Activated naive CD4-positive, alpha-beta T cell treated with anti-CD3 and anti-CD28 coated beads for 36 hours (primary cell): ENCODE measurements around the gene DUSP5. TPM values are rescaled to one million over a fixed set of nuclear protein-coding genes. Genes with fewer than 3 reads are reported as not detected.

ENCODE experiments used
- CTCF ChIA-PET: fragments of 350-600 bp; sonication (Branson Sonifier 250); formaldehyde crosslinking; loops from one replicate; lab custom pipeline; 2021; ENCODE audit warnings: antibody characterized with exemption; lab: Charles Lee
- DNase-seq: peaks from one replicate; pipeline ENCODE4 v3.0.0-alpha.2; 2020
- H3K27ac Mint-ChIP-seq: one replicate; pipeline ENCODE4 v1.8.0; 2021; ENCODE audit warnings: mild to moderate bottlenecking, mixed read lengths
- H3K27me3 Mint-ChIP-seq: one replicate; pipeline ENCODE4 v1.8.0; 2021; ENCODE audit warnings: low read depth, mixed read lengths
- H3K36me3 Mint-ChIP-seq: one replicate; pipeline ENCODE4 v1.8.0; 2021; ENCODE audit warnings: low read depth, mixed read lengths
- H3K4me1 Mint-ChIP-seq: one replicate; pipeline ENCODE4 v1.8.0; 2021; ENCODE audit warnings: low read depth, mixed read lengths
- H3K4me3 Mint-ChIP-seq: one replicate; pipeline ENCODE4 v1.8.0; 2021; ENCODE audit warnings: mild to moderate bottlenecking, moderate library complexity, mixed read lengths
- H3K9me3 Mint-ChIP-seq: one replicate; pipeline ENCODE4 v1.8.0; 2021; ENCODE audit warnings: mixed read lengths
- intact Hi-C: fragments of 100-400 bp; cut with micrococcal nuclease; formaldehyde crosslinking; loops from one replicate; pipeline ENCODE4 v1.15.1; 2023
- total RNA-seq, 2 experiments: library from RNA; stranded (reverse); gene quantifications; one replicate each; pipeline ENCODE4 v1.2.3, GENCODE V29; 2021

DUSP5 gene
- total RNA-seq = 10 to 100 TPM; 51.0 to 53.5 TPM

- H3K4me1 Mint-ChIP-seq = peaks cover 43% of the 10 kb centered on the region
- no peaks in the 10 kb centered on the region for H3K27me3 Mint-ChIP-seq
- H3K9me3 Mint-ChIP-seq = no peaks in the 10 kb centered on the region
- CTCF ChIA-PET = interaction anchor here (1.1 to 6.0 kb wide), 3 partner anchors 14 to 143 kb away, joined by 3 to 64 read pairs (median 8); no protein-coding TSS in a partner anchor
- intact Hi-C loops = loop anchor here (1.0 to 2.0 kb wide), 5 partner anchors 83 to 359 kb away; no protein-coding TSS in a partner anchor
- peak within 1 kb of the TSS; percentile 97 for H3K4me3 Mint-ChIP-seq
- DNase-seq = peak; percentile 94
- H3K36me3 Mint-ChIP-seq = peaks cover 38% of the 10 kb centered on the region
- peak within 1 kb of the TSS; percentile 94 for H3K27ac Mint-ChIP-seq
Observed at GRCh38 chr10:110497438-110498086, at the start of gene DUSP5. Gene DUSP5 (plus strand): TSS chr10:110497907. CDS start chr10:110498122, 215 bp downstream.

DNA sequence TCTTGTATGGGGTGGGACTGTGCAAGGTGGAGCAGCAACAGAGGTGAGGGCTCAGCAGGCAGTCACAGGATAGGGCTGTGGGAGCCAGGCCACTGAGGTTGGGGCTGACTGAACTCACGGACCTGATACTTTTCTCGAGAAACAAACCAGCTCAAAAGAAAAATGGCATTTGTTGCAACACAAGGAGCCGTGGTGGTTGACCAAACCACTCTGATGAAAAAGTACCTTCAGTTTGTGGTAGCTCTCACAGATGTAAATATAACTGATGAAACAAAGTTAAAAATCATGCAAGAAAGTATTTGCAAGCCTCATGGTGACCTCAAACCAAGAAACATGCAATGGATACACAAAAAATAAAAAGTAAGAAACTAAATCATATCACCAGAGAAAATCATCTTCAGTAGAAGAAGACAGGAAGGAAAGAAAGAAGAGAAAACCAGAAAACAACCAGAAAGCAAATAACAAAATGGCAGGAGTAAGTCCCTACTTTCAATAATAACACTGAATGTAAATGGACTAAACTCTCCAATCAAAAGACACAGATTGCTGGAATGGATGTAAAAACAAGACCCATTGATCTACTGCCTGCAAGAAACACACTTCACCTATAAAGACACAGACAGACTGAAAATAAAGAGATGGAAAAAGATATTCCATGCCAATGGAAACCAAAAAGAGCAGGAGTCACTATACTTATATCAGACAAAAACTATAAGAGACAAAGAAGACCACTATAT, 48.9 kb upstream of the DUSP5 start:
- H3K9me3 Mint-ChIP-seq = no peaks in the 10 kb centered on the region
- no peak for DNase-seq
- H3K4me1 Mint-ChIP-seq = no peaks in the 10 kb centered on the region
- no peaks in the 10 kb centered on the region for H3K36me3 Mint-ChIP-seq
- CTCF ChIA-PET = interaction anchor here (0.6 to 0.9 kb wide), 4 partner anchors 15 to 135 kb away, joined by 3 to 5 read pairs (median 3); no protein-coding TSS in a partner anchor
- H3K27me3 Mint-ChIP-seq = no peaks in the 10 kb centered on the region
- intact Hi-C loops = no loop called here
- no peak overlapping the region for H3K27ac Mint-ChIP-seq
- H3K4me3 Mint-ChIP-seq = no peak overlapping the region

GRCh38 chr10:110455446-110455845, 42.3 kb upstream of the DUSP5 start:
- Mint-ChIP-seq H3K27ac (no peak overlapping the region), H3K4me3 (no peak overlapping the region)
- intact Hi-C loops = no loop called here

GRCh38 chr10:110456046-110456445, 41.7 kb upstream of the DUSP5 start:
- H3K27me3 Mint-ChIP-seq = no peaks in the 10 kb centered on the region
- no peaks in the 10 kb centered on the region for H3K36me3 Mint-ChIP-seq
- peaks cover 36% of the 10 kb centered on the region for H3K4me1 Mint-ChIP-seq
- H3K9me3 Mint-ChIP-seq = no peaks in the 10 kb centered on the region
- H3K4me3 Mint-ChIP-seq = no peak overlapping the region
- intact Hi-C loops = no loop called here
- CTCF ChIA-PET = interaction anchor here (1.3 to 3.5 kb wide), 2 partner anchors 89 to 101 kb away, joined by 3 to 12 read pairs; no protein-coding TSS in a partner anchor
- DNase-seq = no peak
- H3K27ac Mint-ChIP-seq = no peak overlapping the region

More at GRCh38 chr10:110455446-110455845, 42.3 kb upstream of the DUSP5 start:
- no peaks in the 10 kb centered on the region for H3K36me3 Mint-ChIP-seq
- peaks cover 30% of the 10 kb centered on the region for H3K4me1 Mint-ChIP-seq
- CTCF ChIA-PET = interaction anchor here (0.9 to 3.5 kb wide), 3 partner anchors 89 to 101 kb away, joined by 3 to 12 read pairs (median 3); no protein-coding TSS in a partner anchor
- peak; percentile 43 for DNase-seq
- H3K9me3 Mint-ChIP-seq = no peaks in the 10 kb centered on the region
- no peaks in the 10 kb centered on the region for H3K27me3 Mint-ChIP-seq

- no peak overlapping the region for H3K4me3 Mint-ChIP-seq
- peaks cover 37% of the 10 kb centered on the region for H3K4me1 Mint-ChIP-seq
- H3K9me3 Mint-ChIP-seq = no peaks in the 10 kb centered on the region
- no peaks in the 10 kb centered on the region for H3K36me3 Mint-ChIP-seq
- CTCF ChIA-PET = interaction anchor here (3.5 kb wide), 1 partner anchor 102 kb away, joined by 12 read pairs; no protein-coding TSS in a partner anchor
- no peaks in the 10 kb centered on the region for H3K27me3 Mint-ChIP-seq
- no peak overlapping the region for H3K27ac Mint-ChIP-seq
- no peak for DNase-seq
- intact Hi-C loops = no loop called here
Observed at GRCh38 chr10:110456523-110457091, 41.1 kb upstream of the DUSP5 start.

DNA sequence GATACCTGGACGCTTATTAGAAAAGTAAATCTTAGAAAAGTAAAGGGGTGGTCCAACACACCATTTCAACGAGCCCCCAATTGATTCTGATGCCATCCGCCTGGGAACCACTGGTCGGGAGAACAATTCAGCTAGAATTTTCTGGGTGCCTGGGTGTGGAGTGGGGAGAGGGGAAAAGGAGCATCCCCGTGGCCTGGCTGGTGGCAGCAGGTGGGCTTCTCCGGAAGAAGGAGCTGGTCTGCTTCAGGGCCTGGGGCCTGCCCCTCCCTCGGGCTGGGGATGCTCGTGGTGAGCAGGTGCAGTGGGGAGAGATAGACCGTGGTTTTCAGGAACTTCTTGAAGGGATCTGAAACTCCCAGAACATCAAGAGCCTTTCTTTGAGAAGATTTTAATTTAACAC, 39.9 kb upstream of the DUSP5 start:
- CTCF ChIA-PET = no interaction called here
- H3K4me1 Mint-ChIP-seq = peaks cover 37% of the 10 kb centered on the region
- intact Hi-C loops = no loop called here
- no peaks in the 10 kb centered on the region for H3K36me3 Mint-ChIP-seq
- no peaks in the 10 kb centered on the region for H3K9me3 Mint-ChIP-seq
- H3K27me3 Mint-ChIP-seq = no peaks in the 10 kb centered on the region
- H3K4me3 Mint-ChIP-seq = no peak overlapping the region
- H3K27ac Mint-ChIP-seq = no peak overlapping the region
- DNase-seq = no peak

GRCh38 chr10:110458266-110458920, 39.3 kb upstream of the DUSP5 start:
- H3K27ac Mint-ChIP-seq = no peak overlapping the region
- intact Hi-C loops = no loop called here

DNA sequence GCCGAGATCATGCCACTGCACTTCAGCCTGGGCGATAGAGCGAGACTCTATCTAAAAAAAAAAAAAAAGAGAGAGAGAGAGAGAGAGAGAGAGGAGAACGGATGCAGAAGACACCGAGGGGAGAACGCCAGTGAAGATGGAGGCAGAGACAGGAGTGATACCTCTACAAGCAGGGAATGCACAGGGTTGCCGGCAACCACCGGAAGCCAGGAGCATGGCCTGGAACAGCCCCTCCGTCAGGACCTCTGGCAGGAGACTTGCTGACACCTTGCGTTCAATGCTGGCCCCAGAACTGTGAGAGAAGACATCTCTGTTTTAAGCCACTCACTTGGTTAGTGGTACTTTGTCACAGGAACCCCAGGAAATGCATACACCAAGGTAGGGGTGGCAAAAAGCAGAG, 38.1 kb upstream of the DUSP5 start:
- Mint-ChIP-seq H3K36me3 (no peaks in the 10 kb centered on the region), H3K27me3 (no peaks in the 10 kb centered on the region), H3K4me1 (peaks cover 39% of the 10 kb centered on the region), H3K9me3 (no peaks in the 10 kb centered on the region), H3K27ac (no peak overlapping the region), H3K4me3 (no peak overlapping the region)
- CTCF ChIA-PET = no interaction called here
- no peak for DNase-seq
- intact Hi-C loops = no loop called here

More at GRCh38 chr10:110458266-110458920, 39.3 kb upstream of the DUSP5 start:
- Mint-ChIP-seq H3K27me3 (no peaks in the 10 kb centered on the region), H3K9me3 (no peaks in the 10 kb centered on the region), H3K4me3 (no peak overlapping the region), H3K4me1 (peaks cover 37% of the 10 kb centered on the region), H3K36me3 (no peaks in the 10 kb centered on the region)
- DNase-seq = no peak
- CTCF ChIA-PET = no interaction called here

DNA sequence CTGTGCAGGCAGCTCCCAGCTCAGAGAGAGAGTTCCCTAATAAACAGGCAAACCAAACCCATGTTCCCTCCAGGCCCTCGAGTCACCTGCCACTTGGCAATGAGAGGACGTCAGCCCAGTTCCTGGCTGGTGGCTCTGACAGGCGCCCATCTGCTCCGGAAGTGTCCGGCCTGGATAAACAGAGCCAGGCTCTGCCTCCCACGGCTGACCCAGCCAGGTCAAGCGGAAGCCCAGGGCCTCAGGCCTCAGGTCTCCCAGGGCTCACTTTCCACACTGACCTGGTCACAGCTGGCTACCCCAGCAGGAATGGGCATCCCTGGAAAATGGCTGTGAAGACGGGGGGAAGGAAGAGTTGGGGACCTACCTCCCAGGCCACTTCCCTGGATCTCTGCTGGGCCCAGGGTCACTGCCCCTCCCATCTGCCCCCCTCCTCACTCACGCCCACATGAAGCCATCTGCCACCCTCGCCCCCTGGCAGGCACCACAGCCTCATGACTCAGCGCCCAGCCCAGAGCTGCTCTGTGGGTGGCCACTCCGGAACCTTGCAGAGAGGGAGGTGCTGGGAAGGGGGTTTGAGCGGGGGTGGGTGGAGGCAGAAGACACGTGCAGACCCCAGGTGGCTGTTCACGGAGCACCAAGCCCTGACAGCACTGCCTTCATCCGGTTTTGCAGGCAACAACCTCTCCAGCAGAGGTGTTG, 37.4 kb upstream of the DUSP5 start:
- CTCF ChIA-PET = interaction anchor here (1.2 kb wide), 1 partner anchor 153 kb away, joined by 3 read pairs; no protein-coding TSS in a partner anchor
- peak; percentile 55 for DNase-seq
- H3K4me1 Mint-ChIP-seq = peaks cover 43% of the 10 kb centered on the region
- H3K9me3 Mint-ChIP-seq = no peaks in the 10 kb centered on the region
- H3K36me3 Mint-ChIP-seq = no peaks in the 10 kb centered on the region
- intact Hi-C loops = no loop called here
- H3K27me3 Mint-ChIP-seq = no peaks in the 10 kb centered on the region
- H3K27ac Mint-ChIP-seq = no peak overlapping the region
- no peak overlapping the region for H3K4me3 Mint-ChIP-seq

DNA sequence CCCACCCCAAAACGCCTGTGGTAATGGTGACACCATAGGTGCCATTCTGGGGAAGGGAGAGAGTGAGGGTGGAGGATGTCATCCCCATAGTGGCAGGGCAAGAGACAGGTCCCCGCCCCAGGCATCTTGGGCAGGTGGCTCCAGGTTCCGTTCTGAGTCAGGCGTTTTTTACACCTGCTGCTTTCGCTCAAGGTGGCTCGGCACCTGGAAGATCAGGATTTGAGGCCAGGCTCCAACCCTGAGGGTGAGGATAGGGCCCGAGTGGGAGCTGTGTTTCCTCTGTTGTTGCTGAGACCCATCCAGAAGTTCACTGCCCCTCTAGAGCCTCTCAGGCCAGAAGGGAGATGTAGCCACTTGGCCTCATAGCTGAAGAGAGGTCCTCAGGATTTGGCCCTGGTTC, 36.6 kb upstream of the DUSP5 start:
- CTCF ChIA-PET = interaction anchor here (1.2 kb wide), 1 partner anchor 154 kb away, joined by 3 read pairs; no protein-coding TSS in a partner anchor
- intact Hi-C loops = no loop called here
- H3K4me1 Mint-ChIP-seq = peaks cover 34% of the 10 kb centered on the region

DNA sequence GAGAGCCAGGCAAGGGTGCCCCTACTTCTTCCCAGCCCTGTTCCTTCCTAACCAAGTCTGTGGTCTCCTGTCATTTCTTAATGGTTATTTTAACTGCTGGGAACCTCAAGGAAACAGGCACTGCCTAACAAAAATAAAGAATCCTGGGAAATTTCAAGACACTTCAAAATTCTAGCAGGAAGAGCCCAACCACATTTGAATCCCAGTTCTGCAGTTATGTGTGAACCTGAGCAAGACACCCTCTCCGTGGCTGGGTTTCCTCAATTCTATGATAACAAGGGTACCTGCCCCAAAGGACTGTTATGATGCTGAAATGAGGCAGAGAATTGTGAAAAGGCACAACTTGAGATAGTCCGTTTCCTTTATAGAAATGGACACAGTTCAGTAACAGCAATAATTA, 36.2 kb upstream of the DUSP5 start:
- no peak overlapping the region for H3K4me3 Mint-ChIP-seq
- no peaks in the 10 kb centered on the region for H3K36me3 Mint-ChIP-seq
- CTCF ChIA-PET = no interaction called here
- H3K9me3 Mint-ChIP-seq = no peaks in the 10 kb centered on the region
- peaks cover 34% of the 10 kb centered on the region for H3K4me1 Mint-ChIP-seq
- intact Hi-C loops = no loop called here
- no peaks in the 10 kb centered on the region for H3K27me3 Mint-ChIP-seq
- no peak for DNase-seq
- H3K27ac Mint-ChIP-seq = no peak overlapping the region

More for the DNA sequence above, 36.6 kb upstream of the DUSP5 start:
- Mint-ChIP-seq H3K27me3 (no peaks in the 10 kb centered on the region), H3K36me3 (no peaks in the 10 kb centered on the region), H3K27ac (no peak overlapping the region), H3K9me3 (no peaks in the 10 kb centered on the region), H3K4me3 (no peak overlapping the region)
- no peak for DNase-seq
